ENCODE data around the gene GRK5. TPM values are rescaled to one million over a fixed set of nuclear protein-coding genes. Genes with fewer than 3 reads are reported as not detected.

Gene GRK5
- total RNA-seq, 1 experiment from 2014 or later: 4.5 TPM

GRCh38 chr10:119166564-119166963, 40.8 kb upstream of the GRK5 start:
- BruUV-seq (replicated peaks): no TSS peak
- no peaks in the 10 kb centered on the region for H3K9me3 ChIP-seq (ENCODE audit: low read length)
- peaks cover 13% of the 10 kb centered on the region for H3K79me2 ChIP-seq (ENCODE audit: low read length)
- H3K27me3 ChIP-seq (ENCODE audit: low read length): no peaks in the 10 kb centered on the region
- H4K20me1 ChIP-seq (ENCODE audit: low read length): no peaks in the 10 kb centered on the region
- intact Hi-C loops (cut with micrococcal nuclease): no loop called here
- no peaks in the 10 kb centered on the region for H3K9me2 ChIP-seq (replicated peaks; ENCODE audit: low read length)
- H3K4me3 ChIP-seq (ENCODE audit: low read length): no peak overlapping the region
- H2AFZ ChIP-seq (ENCODE audit: low read length): no peak overlapping the region
- no peak for DNase-seq
- ChIA-PET CTCF (no interaction called here), POLR2A (ENCODE audit: unreplicated experiment) (no interaction called here)
- no peak overlapping the region for H3K27ac ChIP-seq (ENCODE audit: low read length)
- peaks cover 5% of the 10 kb centered on the region for H3F3A ChIP-seq (ENCODE audit: low read length, unreplicated experiment)
- H3K9ac ChIP-seq (ENCODE audit: low read length): no peak overlapping the region
- ATAC-seq: no peak
- no peak overlapping the region for H3K4me2 ChIP-seq (ENCODE audit: low read length)
- peaks cover 19% of the 10 kb centered on the region for H3K36me3 ChIP-seq (ENCODE audit: low read depth, low read length)
- peaks cover 14% of the 10 kb centered on the region for H3K4me1 ChIP-seq (ENCODE audit: insufficient read depth, low read length)
- TF ChIP-seq EZH2 (IDR thresholded peaks at IDR 0.05; ENCODE audit: low read length, unreplicated experiment): no peak
- no peak for TF ChIP-seq CTCF (conservative IDR thresholded peaks at IDR 0.05; ENCODE audit: low read depth, low read length)
- no peak for TF ChIP-seq EZH2phosphoT487 (IDR thresholded peaks at IDR 0.05; ENCODE audit: borderline replicate concordance, low read length)

GRCh38 chr10:119167041-119167440, 40.3 kb upstream of the GRK5 start:
- Histone ChIP-seq H3K4me1 (ENCODE audit: insufficient read depth, low read length) (peaks cover 14% of the 10 kb centered on the region), H3F3A (ENCODE audit: low read length, unreplicated experiment) (peaks cover 4% of the 10 kb centered on the region), H3K4me3 (ENCODE audit: low read length) (no peak overlapping the region), H3K9me3 (ENCODE audit: low read length) (no peaks in the 10 kb centered on the region), H3K79me2 (ENCODE audit: low read length) (peaks cover 13% of the 10 kb centered on the region), H3K4me2 (ENCODE audit: low read length) (no peak overlapping the region), H3K27ac (ENCODE audit: low read length) (no peak overlapping the region), H2AFZ (ENCODE audit: low read length) (no peak overlapping the region), H3K9me2 (replicated peaks; ENCODE audit: low read length) (no peaks in the 10 kb centered on the region), H3K9ac (ENCODE audit: low read length) (no peak overlapping the region), H4K20me1 (ENCODE audit: low read length) (no peaks in the 10 kb centered on the region), H3K36me3 (ENCODE audit: low read depth, low read length) (peaks cover 21% of the 10 kb centered on the region), H3K27me3 (ENCODE audit: low read length) (no peaks in the 10 kb centered on the region)
- POLR2A ChIA-PET (ENCODE audit: unreplicated experiment): no interaction called here
- ATAC-seq (no peak), DNase-seq (no peak)
- BruUV-seq (replicated peaks): no TSS peak
- TF ChIP-seq EZH2phosphoT487 (IDR thresholded peaks at IDR 0.05; ENCODE audit: borderline replicate concordance, low read length) (no peak), CTCF (conservative IDR thresholded peaks at IDR 0.05; ENCODE audit: low read depth, low read length) (no peak), EZH2 (IDR thresholded peaks at IDR 0.05; ENCODE audit: low read length, unreplicated experiment) (no peak)
- intact Hi-C loops (cut with micrococcal nuclease): no loop called here
- CTCF ChIA-PET: no interaction called here

GRCh38 chr10:119174109-119174508, 33.3 kb upstream of the GRK5 start:
- Histone ChIP-seq H2AFZ (ENCODE audit: low read length) (no peak overlapping the region), H3K79me2 (ENCODE audit: low read length) (peaks cover 46% of the 10 kb centered on the region), H3K4me3 (ENCODE audit: low read length) (no peak overlapping the region), H3K4me2 (ENCODE audit: low read length) (no peak overlapping the region), H3K4me1 (ENCODE audit: insufficient read depth, low read length) (peaks cover 13% of the 10 kb centered on the region; the same call in 1 of the 2 replicates), H3K27me3 (ENCODE audit: low read length) (no peaks in the 10 kb centered on the region), H3K9ac (ENCODE audit: low read length) (no peak overlapping the region), H3K9me2 (replicated peaks; ENCODE audit: low read length) (no peaks in the 10 kb centered on the region), H4K20me1 (ENCODE audit: low read length) (no peaks in the 10 kb centered on the region), H3K36me3 (ENCODE audit: low read depth, low read length) (peaks cover 32% of the 10 kb centered on the region), H3F3A (ENCODE audit: low read length, unreplicated experiment) (no peaks in the 10 kb centered on the region), H3K9me3 (ENCODE audit: low read length) (no peaks in the 10 kb centered on the region), H3K27ac (ENCODE audit: low read length) (no peak overlapping the region)
- no peak for ATAC-seq
- TF ChIP-seq EZH2phosphoT487 (IDR thresholded peaks at IDR 0.05; ENCODE audit: borderline replicate concordance, low read length): no peak
- no peak for TF ChIP-seq EZH2 (IDR thresholded peaks at IDR 0.05; ENCODE audit: low read length, unreplicated experiment)
- no peak for TF ChIP-seq CTCF (conservative IDR thresholded peaks at IDR 0.05; ENCODE audit: low read depth, low read length)
- CTCF ChIA-PET: no interaction called here
- BruUV-seq (replicated peaks): no TSS peak
- no peak for DNase-seq
- POLR2A ChIA-PET (ENCODE audit: unreplicated experiment): no interaction called here
- intact Hi-C loops (cut with micrococcal nuclease): no loop called here
